HEK293 (cell line): ENCODE results near the gene CCSER1.
"Not testable (repeated sequence)": the region's sequence is repeated elsewhere in the genome, so short reads cannot be mapped to it uniquely, and the experiment has no call there.

Source experiments
- CTCF ChIP-seq: fragments of 450-650 bp; formaldehyde crosslinking; IDR thresholded peaks from 2 replicates; pipeline ENCODE4 v1.5.1; 2016; ENCODE audit warnings: missing biosample characterization, missing genetic modification characterization
- GLI4 ChIP-seq: fragments of 450-650 bp; formaldehyde crosslinking; IDR thresholded peaks from 2 replicates; pipeline ENCODE4 v1.5.1; 2016; ENCODE audit warnings: missing biosample characterization, missing genetic modification characterization
- KLF9 ChIP-seq: fragments of 450-650 bp; formaldehyde crosslinking; IDR thresholded peaks from 2 replicates; pipeline ENCODE4 v1.5.1; 2016; ENCODE audit warnings: missing biosample characterization, missing genetic modification characterization, low read depth
- MZF1 ChIP-seq: fragments of 450-650 bp; formaldehyde crosslinking; IDR thresholded peaks from 2 replicates; pipeline ENCODE4 v1.5.1; 2017; ENCODE audit warnings: missing biosample characterization, missing genetic modification characterization, borderline replicate concordance
- RBAK ChIP-seq: fragments of 450-650 bp; formaldehyde crosslinking; IDR thresholded peaks from 2 replicates; pipeline ENCODE4 v1.5.1; 2016; ENCODE audit warnings: missing biosample characterization, missing genetic modification characterization
- TRIM28 ChIP-seq: IDR thresholded peaks from 2 replicates; pipeline ENCODE4 v1.6.1; 2011; ENCODE audit warnings: low read length, control low read depth, borderline replicate concordance
- ZBTB48 ChIP-seq: fragments of 450-650 bp; formaldehyde crosslinking; IDR thresholded peaks from 2 replicates; pipeline ENCODE4 v1.5.1; 2016; ENCODE audit warnings: missing biosample characterization, missing genetic modification characterization
- ZNF121 ChIP-seq: fragments of 450-650 bp; formaldehyde crosslinking; IDR thresholded peaks from 2 replicates; pipeline ENCODE4 v1.5.1; 2016; ENCODE audit warnings: missing biosample characterization, missing genetic modification characterization
- ZNF133 ChIP-seq: fragments of 450-650 bp; formaldehyde crosslinking; IDR thresholded peaks from 2 replicates; pipeline ENCODE4 v1.5.1; 2016; ENCODE audit warnings: missing biosample characterization, missing genetic modification characterization
- ZNF239 ChIP-seq: fragments of 450-650 bp; formaldehyde crosslinking; IDR thresholded peaks from 2 replicates; pipeline ENCODE4 v1.5.1; 2016; ENCODE audit warnings: missing biosample characterization, missing genetic modification characterization
- ZNF274 ChIP-seq, 2 experiments: fragments of 200-500 bp in 1 of 2; fragments of 450-650 bp in 1 of 2; sonication (Bioruptor generic) in 1 of 2; formaldehyde crosslinking in 1 of 2; IDR thresholded peaks; 2 replicates each; pipeline versions ENCODE4 v1.5.1 to v1.6.1; 2014 to 2016; ENCODE audit warnings: borderline replicate concordance in 1 of 2, inconsistent platforms in 1 of 2, low read length in 1 of 2, missing biosample characterization in 1 of 2, missing genetic modification characterization in 1 of 2
- ZNF404 ChIP-seq: fragments of 450-650 bp; formaldehyde crosslinking; IDR thresholded peaks from 2 replicates; pipeline ENCODE4 v1.5.1; 2017; ENCODE audit warnings: missing biosample characterization, missing genetic modification characterization
- ZNF510 ChIP-seq: fragments of 450-650 bp; formaldehyde crosslinking; IDR thresholded peaks from 2 replicates; pipeline ENCODE4 v1.5.1; 2018; ENCODE audit warnings: mild to moderate bottlenecking, missing genetic modification characterization, missing biosample characterization; ENCODE audit not compliant: insufficient replicate concordance
- ZNF529 ChIP-seq: fragments of 450-650 bp; formaldehyde crosslinking; IDR thresholded peaks from 2 replicates; pipeline ENCODE4 v1.5.1; 2017; ENCODE audit warnings: missing genetic modification characterization, missing biosample characterization; ENCODE audit not compliant: insufficient replicate concordance

- not testable (repeated sequence) for TF ChIP-seq KLF9 (tag by site-specific recombination); CTCF; ZNF133 (tag by site-specific recombination); ZNF239 (tag by site-specific recombination); GLI4 (tag by site-specific recombination); ZNF121 (tag by site-specific recombination); ZNF529 (tag by site-specific recombination); MZF1 (tag by site-specific recombination); RBAK (tag by site-specific recombination); ZNF274 (IDR thresholded peaks at IDR 0.05; ENCODE audit: low read length); ZNF274 (tag by site-specific recombination; IDR thresholded peaks at IDR 0.05; ENCODE audit: borderline replicate concordance); TRIM28; ZNF510 (tag by site-specific recombination); ZBTB48 (tag by site-specific recombination); ZNF404 (tag by site-specific recombination)
These were observed 280.7 kb downstream of the CCSER1 start for GRCh38 chr4:90407897-90408296.
